ENCODE results near the gene TERC. TPM values are rescaled to one million over a fixed set of nuclear protein-coding genes. Genes with fewer than 3 reads are reported as not detected.

TERC gene
- polyA plus RNA-seq, 2 of the 4 experiments (the other 2 are of a cell fraction): 0.25 to 2.2 TPM

DNA sequence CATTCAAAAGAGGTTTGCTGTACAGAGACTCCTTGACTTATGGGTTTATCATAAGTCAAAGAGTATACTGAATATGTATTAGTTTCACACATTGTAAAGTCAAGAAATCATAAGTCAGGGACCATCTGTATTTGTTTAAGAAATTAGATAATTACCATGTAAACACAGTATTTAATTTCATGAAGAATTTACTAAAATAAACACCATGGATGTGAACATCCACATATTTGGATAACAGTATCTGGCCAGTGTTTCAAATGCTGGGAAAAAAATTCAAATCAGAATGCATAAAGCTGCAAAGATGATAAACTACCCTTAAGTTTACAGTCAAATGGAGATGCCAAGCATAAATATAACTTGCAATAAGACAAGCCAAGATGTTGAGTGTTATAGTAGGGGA, 25.4 kb upstream of the TERC start:
- Histone ChIP-seq H3K27ac (no peak overlapping the region), H3K9me3 (no peaks in the 10 kb centered on the region), H3K4me3 (no peak overlapping the region), H3K4me1 (no peaks in the 10 kb centered on the region), H3K4me2 (no peak overlapping the region)
- DNase-seq (ENCODE audit: low read depth in 1 of 2, low spot score in 1 of 2) (no peak), FAIRE-seq (no peak), ATAC-seq (no peak)
- no peak for TF ChIP-seq EP300 (IDR thresholded peaks at IDR 0.05)
- TF ChIP-seq SREBF2 (IDR thresholded peaks at IDR 0.05): no peak
- no peak for TF ChIP-seq HOXA7 (CRISPR knock-in tag; IDR thresholded peaks at IDR 0.05)
- TF ChIP-seq CBX2 (IDR thresholded peaks at IDR 0.05; ENCODE audit: borderline replicate concordance, low read depth): no peak
- TF ChIP-seq HEYL (CRISPR knock-in tag; IDR thresholded peaks at IDR 0.05): no peak
- TF ChIP-seq NR3C1 (IDR thresholded peaks at IDR 0.05): no peak
- TF ChIP-seq RARB (CRISPR knock-in tag; IDR thresholded peaks at IDR 0.05): no peak
- no peak for TF ChIP-seq TP53 (CRISPR knock-in tag; IDR thresholded peaks at IDR 0.05)
- TF ChIP-seq HDAC2 (IDR thresholded peaks at IDR 0.05): no peak
- TF ChIP-seq, protein P1, sequence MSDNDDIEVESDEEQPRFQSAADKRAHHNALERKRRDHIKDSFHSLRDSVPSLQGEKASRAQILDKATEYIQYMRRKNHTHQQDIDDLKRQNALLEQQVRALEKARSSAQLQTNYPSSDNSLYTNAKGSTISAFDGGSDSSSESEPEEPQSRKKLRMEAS (IDR thresholded peaks at IDR 0.05): no peak
- TF ChIP-seq NPAS2 (CRISPR knock-in tag; IDR thresholded peaks at IDR 0.05; ENCODE audit: borderline replicate concordance): no peak
- no peak for TF ChIP-seq CEBPB (IDR thresholded peaks at IDR 0.05)
- TF ChIP-seq ZC3H11A (IDR thresholded peaks at IDR 0.05): no peak
- TF ChIP-seq HOXB5 (CRISPR knock-in tag; IDR thresholded peaks at IDR 0.05): no peak
- TF ChIP-seq ZFP36 (IDR thresholded peaks at IDR 0.05; ENCODE audit: borderline replicate concordance, partially characterized antibody): no peak
- no peak for TF ChIP-seq RFX5 (IDR thresholded peaks at IDR 0.05)
- TF ChIP-seq ESRRA (IDR thresholded peaks at IDR 0.05; ENCODE audit: borderline replicate concordance, low read length): no peak
- POLR2A ChIA-PET: interaction anchor here (0.5 kb wide), 1 partner anchor 19 kb away, joined by 4 read pairs; no protein-coding TSS in a partner anchor
- CTCF ChIA-PET: interaction anchor here (1.3 to 1.4 kb wide), 2 partner anchors 10 to 27 kb away, joined by 3 to 4 read pairs; no protein-coding TSS in a partner anchor

GRCh38 chr3:169787791-169788190, 22.9 kb upstream of the TERC start:
- no peak for FAIRE-seq
- H3K4me3 ChIP-seq: no peak overlapping the region
- WGBS (ENCODE audit: missing lambda C conversion rate): 97% methylated on average over 1 of the region's 1 CpG
- POLR2A ChIA-PET: no interaction called here
- TF ChIP-seq MYC (IDR thresholded peaks at IDR 0.05; ENCODE audit: borderline replicate concordance, low read length): no peak
- TF ChIP-seq, protein P2, sequence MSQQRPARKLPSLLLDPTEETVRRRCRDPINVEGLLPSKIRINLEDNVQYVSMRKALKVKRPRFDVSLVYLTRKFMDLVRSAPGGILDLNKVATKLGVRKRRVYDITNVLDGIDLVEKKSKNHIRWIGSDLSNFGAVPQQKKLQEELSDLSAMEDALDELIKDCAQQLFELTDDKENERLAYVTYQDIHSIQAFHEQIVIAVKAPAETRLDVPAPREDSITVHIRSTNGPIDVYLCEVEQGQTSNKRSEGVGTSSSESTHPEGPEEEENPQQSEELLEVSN (IDR thresholded peaks at IDR 0.05; ENCODE audit: borderline replicate concordance, low read depth): no peak
- TF ChIP-seq HOXB13 (CRISPR knock-in tag; IDR thresholded peaks at IDR 0.05; ENCODE audit: low read depth): no peak
- no peak for TF ChIP-seq NFE2L2 (conservative IDR thresholded peaks at IDR 0.05; ENCODE audit: low read length)
- TF ChIP-seq, protein P3, sequence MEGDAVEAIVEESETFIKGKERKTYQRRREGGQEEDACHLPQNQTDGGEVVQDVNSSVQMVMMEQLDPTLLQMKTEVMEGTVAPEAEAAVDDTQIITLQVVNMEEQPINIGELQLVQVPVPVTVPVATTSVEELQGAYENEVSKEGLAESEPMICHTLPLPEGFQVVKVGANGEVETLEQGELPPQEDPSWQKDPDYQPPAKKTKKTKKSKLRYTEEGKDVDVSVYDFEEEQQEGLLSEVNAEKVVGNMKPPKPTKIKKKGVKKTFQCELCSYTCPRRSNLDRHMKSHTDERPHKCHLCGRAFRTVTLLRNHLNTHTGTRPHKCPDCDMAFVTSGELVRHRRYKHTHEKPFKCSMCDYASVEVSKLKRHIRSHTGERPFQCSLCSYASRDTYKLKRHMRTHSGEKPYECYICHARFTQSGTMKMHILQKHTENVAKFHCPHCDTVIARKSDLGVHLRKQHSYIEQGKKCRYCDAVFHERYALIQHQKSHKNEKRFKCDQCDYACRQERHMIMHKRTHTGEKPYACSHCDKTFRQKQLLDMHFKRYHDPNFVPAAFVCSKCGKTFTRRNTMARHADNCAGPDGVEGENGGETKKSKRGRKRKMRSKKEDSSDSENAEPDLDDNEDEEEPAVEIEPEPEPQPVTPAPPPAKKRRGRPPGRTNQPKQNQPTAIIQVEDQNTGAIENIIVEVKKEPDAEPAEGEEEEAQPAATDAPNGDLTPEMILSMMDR (IDR thresholded peaks at IDR 0.05): no peak
- no peak for TF ChIP-seq HDAC2 (IDR thresholded peaks at IDR 0.05)
- TF ChIP-seq TFCP2L1 (CRISPR knock-in tag; IDR thresholded peaks at IDR 0.05): no peak
- no peak for TF ChIP-seq JUN (IDR thresholded peaks at IDR 0.05)
- TF ChIP-seq, protein P1 (IDR thresholded peaks at IDR 0.05): no peak
- no peak for TF ChIP-seq ATOH8 (CRISPR knock-in tag; IDR thresholded peaks at IDR 0.05; ENCODE audit: low read depth)
- no peak overlapping the region for H3K27ac ChIP-seq
- CTCF ChIA-PET: no interaction called here
- no peak for DNase-seq (ENCODE audit: low read depth in 1 of 2, low spot score in 1 of 2)
- no peak for ATAC-seq
- H3K9me3 ChIP-seq: no peaks in the 10 kb centered on the region
- H3K4me1 ChIP-seq: no peaks in the 10 kb centered on the region
- H3K4me2 ChIP-seq: no peak overlapping the region

Data from A549 (cell line).